GM18861 (cell line): ENCODE data around the gene ACR.
"Not testable (repeated sequence)": the region's sequence is repeated elsewhere in the genome, so short reads cannot be mapped to it uniquely, and the experiment has no call there.

ENCODE experiments used
- ATAC-seq: cut with Tn5 transposase; IDR thresholded peaks from one replicate; pipeline ENCODE4 v1.9.1; 2021; ENCODE audit not compliant: unreplicated experiment

The ACR gene

GRCh38 chr22:50730941-50731661 is 6.9 kb upstream of the ACR start:
- ATAC-seq = no peak

DNA sequence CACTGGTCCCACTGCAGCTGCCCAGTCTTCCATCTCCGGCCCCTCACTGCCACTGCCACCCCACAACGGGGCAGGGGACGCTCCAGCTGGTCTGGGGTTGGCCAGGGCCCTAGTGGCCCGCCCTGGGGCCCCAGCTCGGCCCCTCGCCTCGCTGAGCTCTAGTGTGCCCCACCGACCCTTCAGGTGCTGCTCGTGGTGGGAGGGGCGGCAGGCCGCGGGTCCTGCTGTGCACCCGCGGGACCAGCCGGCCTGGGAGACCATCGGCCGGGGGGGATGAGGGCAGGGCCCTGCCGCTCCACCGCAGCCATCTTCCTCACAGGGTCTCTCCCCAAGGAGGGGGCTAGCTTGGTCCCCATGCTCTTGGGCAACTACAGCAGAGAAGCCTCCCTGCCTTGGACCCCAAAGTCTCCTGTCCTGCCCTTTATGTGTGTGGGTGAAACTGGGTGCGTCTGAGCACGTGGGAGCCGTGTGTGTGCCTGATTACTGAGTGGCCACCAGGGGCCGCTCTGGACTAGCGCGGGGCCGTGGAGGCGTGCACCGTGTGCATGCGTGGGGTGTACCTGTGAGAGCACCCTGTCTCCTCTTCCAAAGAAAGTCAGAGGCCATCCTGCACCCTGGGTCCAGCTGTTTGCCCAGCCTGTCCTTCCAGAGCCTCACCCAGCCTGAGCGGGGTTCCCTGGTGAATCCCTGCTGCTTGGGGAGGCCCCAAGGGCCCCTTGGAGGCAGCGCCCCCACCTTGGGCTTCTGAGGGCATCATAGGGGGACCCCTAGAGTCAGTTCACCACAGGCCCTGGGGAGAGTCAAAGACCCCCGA is 6.0 kb upstream of the ACR start:
- no peak for ATAC-seq

DNA sequence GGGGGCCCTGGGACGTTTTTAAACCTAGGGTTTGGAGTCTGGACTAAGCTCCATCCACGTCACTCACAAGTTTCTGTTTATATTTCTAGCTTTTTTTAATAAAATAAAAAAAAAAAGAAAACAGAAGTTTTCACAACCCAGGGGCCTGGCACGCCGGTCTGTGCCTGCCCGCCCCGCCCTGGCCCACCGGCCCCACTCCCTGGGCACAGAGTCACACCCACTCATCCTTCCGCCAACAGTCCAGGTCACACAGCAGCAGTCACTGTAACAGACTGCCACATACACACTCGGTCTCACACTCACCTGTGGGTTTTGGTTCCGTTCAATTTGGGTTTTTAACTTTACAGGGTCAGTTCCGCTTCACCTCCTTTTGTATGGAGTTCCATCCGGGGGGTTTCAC is 5.3 kb upstream of the ACR start:
- ATAC-seq = no peak

DNA sequence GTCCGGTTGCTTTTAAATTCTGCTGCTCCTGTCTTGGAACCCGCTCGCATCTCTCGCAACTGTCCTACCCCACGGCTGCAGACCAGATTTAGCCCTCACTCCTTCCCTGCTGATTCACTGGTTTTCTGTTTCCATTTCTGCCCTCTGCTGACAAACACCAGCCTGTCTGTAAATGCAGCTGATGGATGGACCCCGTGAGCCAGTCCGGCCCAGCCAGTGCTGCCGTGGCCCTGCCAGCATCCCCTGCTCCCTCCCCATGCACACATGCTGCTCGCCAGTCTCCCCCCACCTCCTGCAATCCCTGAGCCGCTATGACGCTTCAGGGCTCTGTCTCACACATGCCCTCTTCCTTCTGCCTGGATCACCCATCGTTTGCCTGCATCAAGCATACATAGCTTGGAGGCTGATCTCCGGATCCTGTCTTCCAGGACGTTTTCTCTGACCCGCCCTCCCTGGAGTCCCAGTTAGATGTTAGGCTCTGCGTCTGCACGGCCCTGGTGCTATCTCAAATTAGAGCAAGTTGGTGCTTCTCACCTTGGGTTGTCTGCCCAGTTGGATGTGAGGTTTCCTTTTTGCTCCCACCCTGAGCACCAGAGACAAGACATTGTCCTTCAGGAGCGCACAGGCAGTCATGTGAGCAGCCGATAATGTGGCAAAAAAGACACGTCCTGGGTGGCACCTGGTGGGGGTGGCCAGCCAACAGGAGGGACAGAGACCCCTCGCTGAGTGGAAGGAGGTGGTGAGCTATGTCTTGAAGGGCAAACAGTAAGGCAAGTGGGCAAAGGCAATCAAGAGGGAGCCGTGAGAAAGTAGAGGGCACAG is 4.3 kb upstream of the ACR start:
- no peak for ATAC-seq

- no peak for ATAC-seq
Measured at GRCh38 chr22:50734343-50734771, 3.6 kb upstream of the ACR start.

- no peak for ATAC-seq
Measured at GRCh38 chr22:50734986-50735738, 2.8 kb upstream of the ACR start.

- no peak for ATAC-seq
Measured at GRCh38 chr22:50735739-50736030, 2.3 kb upstream of the ACR start.

GRCh38 chr22:50738649-50739227 is 734 bp downstream of the ACR start:
- no peak for ATAC-seq

GRCh38 chr22:50739279-50739691 is 1.3 kb downstream of the ACR start:
- ATAC-seq = no peak

DNA sequence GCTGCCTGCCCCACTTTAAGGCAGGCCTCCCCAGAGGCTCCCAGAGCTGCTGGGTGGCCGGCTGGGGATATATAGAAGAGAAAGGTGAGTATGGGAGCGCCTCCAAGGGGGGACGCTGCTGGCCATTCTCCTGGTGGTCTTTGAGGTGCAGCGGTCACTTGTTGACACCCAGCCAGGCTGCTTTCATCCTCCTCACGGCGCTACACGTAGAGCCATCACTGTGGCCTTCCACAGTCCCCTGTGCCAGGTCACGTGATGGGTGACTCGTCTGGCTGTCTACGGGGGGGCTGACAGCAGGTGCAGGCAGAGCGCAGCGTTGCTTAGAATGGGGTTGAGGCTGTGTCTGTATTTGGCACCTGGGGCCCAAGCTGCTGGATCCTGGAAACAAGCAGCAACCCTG is 1.9 kb downstream of the ACR start:
- ATAC-seq = no peak

GRCh38 chr22:50740714-50741113 is 2.7 kb downstream of the ACR start:
- not testable (repeated sequence) for ATAC-seq

DNA sequence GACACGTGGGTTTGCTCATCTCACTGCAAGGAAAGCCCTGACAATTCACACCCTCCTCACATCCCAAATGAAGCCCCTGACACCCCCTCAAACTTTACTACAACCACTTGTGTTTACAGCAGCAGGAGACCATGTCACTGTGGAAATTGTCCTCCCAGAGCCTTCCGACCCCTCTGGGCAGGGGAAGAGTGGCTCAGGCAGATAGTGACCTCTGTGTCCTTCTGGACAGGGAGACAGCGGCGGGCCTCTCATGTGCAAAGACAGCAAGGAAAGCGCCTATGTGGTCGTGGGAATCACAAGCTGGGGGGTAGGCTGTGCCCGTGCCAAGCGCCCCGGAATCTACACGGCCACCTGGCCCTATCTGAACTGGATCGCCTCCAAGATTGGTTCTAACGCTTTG is 6.4 kb downstream of the ACR start:
- ATAC-seq = not testable (repeated sequence)

DNA sequence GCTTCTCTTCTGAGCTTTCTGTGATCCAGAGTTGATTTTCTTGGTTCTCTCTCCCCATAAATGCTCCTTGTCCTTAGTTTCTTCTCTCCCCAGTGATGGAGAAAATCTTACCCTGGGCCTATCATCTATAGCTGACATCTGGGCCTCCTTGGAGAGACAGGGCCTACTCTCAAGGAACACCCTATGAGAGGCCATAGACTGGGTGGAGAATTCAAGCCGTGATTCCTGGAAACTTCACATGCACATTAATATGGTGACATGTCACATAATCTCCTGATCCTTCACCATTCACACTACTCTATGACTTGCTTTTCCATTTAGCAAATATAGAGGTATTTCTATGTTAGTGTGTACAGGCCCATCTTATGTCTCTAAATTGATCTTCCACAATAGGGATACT is 9.5 kb downstream of the ACR start:
- not testable (repeated sequence) for ATAC-seq

DNA sequence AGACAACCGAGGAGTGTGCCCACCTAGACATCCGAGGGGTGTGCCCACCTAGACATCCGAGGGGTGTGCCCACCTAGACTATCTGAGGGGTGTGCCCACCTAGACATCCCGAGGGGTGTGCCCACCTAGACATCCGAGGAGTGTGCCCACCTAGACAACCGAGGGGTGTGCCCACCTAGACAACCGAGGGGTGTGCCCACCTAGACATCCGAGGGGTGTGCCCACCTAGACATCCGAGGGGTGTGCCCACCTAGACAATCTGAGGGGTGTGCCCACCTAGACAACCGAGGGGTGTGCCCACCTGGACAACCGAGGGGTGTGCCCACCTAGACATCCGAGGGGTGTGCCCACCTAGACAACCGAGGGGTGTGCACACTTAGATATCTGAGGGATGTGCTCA is 10.6 kb downstream of the ACR start:
- not testable (repeated sequence) for ATAC-seq

DNA sequence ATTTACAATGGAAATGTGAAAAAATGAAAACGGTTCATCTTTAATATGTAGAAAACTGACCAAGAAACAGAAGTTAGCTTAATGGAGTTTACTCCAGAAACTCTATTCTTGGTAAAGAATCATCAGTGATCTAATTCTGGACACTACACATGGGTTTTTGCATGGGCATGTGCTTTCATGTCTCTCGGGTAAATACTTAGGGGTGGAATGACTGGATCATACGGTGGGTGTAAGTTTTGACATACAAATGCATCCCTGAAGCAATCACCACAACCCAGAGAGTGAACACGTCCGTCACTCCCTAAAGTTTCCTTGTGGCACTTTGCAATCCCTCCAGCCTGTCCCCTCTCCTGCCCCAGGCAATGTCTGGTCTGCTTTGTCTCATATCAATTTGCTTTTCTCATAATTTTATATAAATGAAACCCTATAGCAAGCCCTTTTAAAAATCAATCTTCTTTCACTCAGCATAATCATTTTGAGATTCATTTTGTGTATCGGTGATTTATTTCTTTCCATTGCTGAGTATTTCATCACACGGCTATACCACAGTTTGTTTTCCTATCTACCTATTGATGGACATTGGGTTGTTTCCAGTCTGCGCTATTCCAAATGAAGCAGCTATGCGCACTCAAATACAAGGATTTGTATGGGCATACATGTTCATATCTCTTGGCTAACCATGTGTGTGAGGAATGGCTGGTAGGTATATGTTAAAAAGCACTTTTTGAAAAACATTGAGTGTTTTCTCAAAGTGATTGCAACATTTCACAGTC is 11.5 kb downstream of the ACR start:
- ATAC-seq = not testable (repeated sequence)

GRCh38 chr22:50755251-50755650 is 17.2 kb downstream of the ACR start:
- not testable (repeated sequence) for ATAC-seq

DNA sequence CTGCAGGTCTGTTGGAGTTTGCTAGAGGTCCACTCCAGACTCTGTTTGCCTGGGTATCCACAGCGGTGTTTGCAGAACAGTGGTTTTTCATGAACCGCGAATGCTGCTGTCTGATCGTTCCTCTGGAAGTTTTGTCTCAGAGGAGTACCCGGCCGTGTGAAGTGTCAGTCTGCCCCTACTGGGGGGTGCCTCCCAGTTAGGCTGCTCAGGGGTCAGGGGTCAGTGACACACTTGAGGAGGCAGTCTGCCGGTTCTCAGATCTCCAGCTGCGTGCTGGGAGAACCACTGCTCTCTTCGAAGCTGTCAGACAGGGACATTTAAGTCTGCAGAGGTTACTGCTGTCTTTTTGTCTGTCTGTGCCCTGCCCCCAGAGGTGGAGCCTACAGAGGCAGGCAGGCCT is 18.4 kb downstream of the ACR start:
- ATAC-seq = not testable (repeated sequence)

- not testable (repeated sequence) for ATAC-seq
Measured at GRCh38 chr22:50756949-50757491, 19.0 kb downstream of the ACR start.

DNA sequence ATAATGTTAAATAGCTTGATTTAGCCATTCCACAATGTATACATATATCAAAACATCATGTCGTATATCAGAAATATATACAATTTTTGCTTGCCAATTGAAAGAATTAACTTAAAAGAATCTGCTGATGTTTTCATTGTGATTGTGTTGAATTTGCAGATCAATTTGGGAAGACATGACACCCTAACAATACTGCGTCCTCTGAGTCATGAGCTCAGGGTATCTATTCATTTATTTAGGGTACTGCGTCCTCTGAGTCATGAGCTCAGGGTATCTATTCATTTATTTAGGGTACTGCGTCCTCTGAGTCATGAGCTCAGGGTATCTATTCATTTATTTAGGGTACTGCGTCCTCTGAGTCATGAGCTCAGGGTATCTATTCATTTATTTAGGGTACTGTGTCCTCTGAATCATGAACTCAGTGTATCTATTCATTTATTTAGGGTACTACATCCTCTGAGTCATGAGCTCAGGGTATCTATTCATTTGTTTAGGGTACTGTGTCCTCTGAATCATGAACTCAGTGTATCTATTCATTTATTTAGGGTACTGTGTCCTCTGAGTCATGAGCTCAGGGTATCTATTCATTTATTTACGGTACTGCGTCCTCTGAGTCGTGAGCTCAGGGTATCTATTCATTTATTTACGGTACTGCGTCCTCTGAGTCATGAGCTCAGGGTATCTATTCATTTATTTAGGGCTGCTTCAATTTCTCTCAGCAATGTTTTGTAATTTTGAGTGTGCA is 21.8 kb downstream of the ACR start:
- not testable (repeated sequence) for ATAC-seq
